AML-193 (cell line): ENCODE measurements around the gene PODXL.
A peak's percentile ranks its signal among the peaks of the same experiment; 100 is the strongest.

Source experiments
- DNase-seq, 2 experiments: peaks; one replicate each; lab custom pipeline; 2025; lab: John Stamatoyannopoulos, UW

PODXL gene

GRCh38 chr7:131556053-131556908 is at the start of gene PODXL:
PODXL (minus strand) TSS chr7:131556628; CDS start chr7:131556359, 269 bp downstream.
- DNase-seq, result peak; percentile 39 to 59

GRCh38 chr7:131605280-131605878 is 49.0 kb upstream of the PODXL start:
- DNase-seq, result no peak

- no peak for DNase-seq
These were observed 48.4 kb upstream of the PODXL start for GRCh38 chr7:131604841-131605279.

GRCh38 chr7:131603932-131604331 is 47.5 kb upstream of the PODXL start:
- DNase-seq, result no peak

GRCh38 chr7:131602994-131603372 is 46.6 kb upstream of the PODXL start:
- no peak for DNase-seq

- no peak for DNase-seq
These were observed 46.0 kb upstream of the PODXL start for GRCh38 chr7:131602304-131602993.

- DNase-seq, result no peak
These were observed 43.9 kb upstream of the PODXL start for GRCh38 chr7:131600085-131600881.

- no peak for DNase-seq
These were observed 40.4 kb upstream of the PODXL start for GRCh38 chr7:131596785-131597184.

GRCh38 chr7:131595699-131596098 is 39.3 kb upstream of the PODXL start:
- DNase-seq, result no peak

- DNase-seq, result no peak
These were observed 35.4 kb upstream of the PODXL start for GRCh38 chr7:131591687-131592319.

- DNase-seq, result no peak
These were observed 31.0 kb upstream of the PODXL start for GRCh38 chr7:131587315-131587923.

GRCh38 chr7:131586759-131587158 is 30.3 kb upstream of the PODXL start:
- DNase-seq, result no peak

GRCh38 chr7:131586259-131586658 is 29.8 kb upstream of the PODXL start:
- no peak for DNase-seq

GRCh38 chr7:131583430-131583829 is 27.0 kb upstream of the PODXL start:
- no peak for DNase-seq

- DNase-seq, result no peak
These were observed 25.0 kb upstream of the PODXL start for GRCh38 chr7:131581241-131582051.

- DNase-seq, result no peak
These were observed 22.2 kb upstream of the PODXL start for GRCh38 chr7:131578602-131579001.

- no peak for DNase-seq
These were observed 18.3 kb upstream of the PODXL start for GRCh38 chr7:131574741-131575140.

- DNase-seq, result no peak
These were observed 14.0 kb upstream of the PODXL start for GRCh38 chr7:131570401-131570800.

GRCh38 chr7:131568970-131569369 is 12.5 kb upstream of the PODXL start:
- DNase-seq, result no peak

GRCh38 chr7:131568510-131568909 is 12.1 kb upstream of the PODXL start:
- no peak for DNase-seq
